Measurements from ENCODE around the gene ADSL. TPM values are rescaled to one million over a fixed set of nuclear protein-coding genes. Genes with fewer than 3 reads are reported as not detected.

The ADSL gene
- polyA plus RNA-seq, 1 of the 3 experiments (the other 2 are of a cell fraction) = 79.7 TPM

DNA sequence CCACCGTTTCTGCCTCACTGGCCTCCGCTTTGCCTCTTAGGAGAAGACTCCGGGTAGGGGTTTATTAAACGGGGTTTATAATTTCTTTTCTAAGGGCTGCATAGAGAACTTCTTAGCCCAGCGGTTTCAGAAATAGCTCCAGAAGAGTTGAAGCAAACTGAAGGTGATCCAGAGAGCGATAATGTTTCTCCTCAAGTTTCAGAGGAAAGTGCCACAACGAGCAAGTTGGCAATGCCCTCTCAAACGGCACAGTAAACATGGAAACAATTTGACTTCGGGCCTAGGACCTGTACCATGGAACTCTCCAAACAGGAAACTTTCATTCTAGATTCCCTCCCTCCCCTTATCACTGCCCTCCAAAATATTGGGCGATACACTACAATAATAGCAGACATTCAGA lies 1.0 kb downstream of the ADSL start:
- H3K9me3 ChIP-seq = no peaks in the 10 kb centered on the region
- CTCF ChIA-PET = interaction anchor here (0.7 to 3.1 kb wide), 16 partner anchors 9 to 813 kb away, joined by 3 to 19 read pairs (median 4); no protein-coding TSS in a partner anchor
- peaks cover 0 to 5% of the 10 kb centered on the region in 2 experiments; a peak in 3 of 4 replicates for H3K4me1 ChIP-seq (ENCODE audit: control insufficient read depth in 1 of 2, insufficient read depth in 2 of 2, low read depth in 1 of 2, low read length in 1 of 2)
- peak overlapping the region; percentile 81 for H3K4me2 ChIP-seq
- H3K36me3 ChIP-seq (replicated peaks in 1 of 2; ENCODE audit: control insufficient read depth in 1 of 2, insufficient read depth in 2 of 2, low read length in 1 of 2) = peaks cover 9 to 10% of the 10 kb centered on the region in 2 experiments
- no peaks in the 10 kb centered on the region for H3K27me3 ChIP-seq (ENCODE audit: insufficient read depth)
- no peak overlapping the region for H2AFZ ChIP-seq (ENCODE audit: low read depth)
- no peaks in the 10 kb centered on the region for H3F3A ChIP-seq (replicated peaks; ENCODE audit: insufficient read depth)
- H3K79me2 ChIP-seq (ENCODE audit: insufficient read depth) = peaks cover 48% of the 10 kb centered on the region
- peak overlapping the region; percentile 84; the same call in 1 of the 2 replicates for H3K9ac ChIP-seq
- WGBS (ENCODE audit: low lambda C conversion rate) = 19% methylated on average over 7 of the region's 10 CpGs
- peak overlapping the region; percentile 80 to 90; a peak in 3 of 4 replicates for H3K27ac ChIP-seq (ENCODE audit: low read depth in 2 of 2, low read length in 1 of 2)
- H4K20me1 ChIP-seq (ENCODE audit: insufficient read depth) = no peaks in the 10 kb centered on the region; the same call in 1 of the 2 replicates
- H3K9me2 ChIP-seq = no peaks in the 10 kb centered on the region
- POLR2A ChIA-PET = interaction anchor here (0.9 to 1.8 kb wide), 5 partner anchors 11 to 304 kb away, joined by 3 to 7 read pairs (median 3); partner anchors contain the start of gene TNRC6B
- no peak for TF ChIP-seq RCOR1 (IDR thresholded peaks at IDR 0.05; ENCODE audit: low read length)
- TF ChIP-seq RXRA (IDR thresholded peaks at IDR 0.05; ENCODE audit: borderline replicate concordance, low read depth) = no peak
- TF ChIP-seq, protein P1, sequence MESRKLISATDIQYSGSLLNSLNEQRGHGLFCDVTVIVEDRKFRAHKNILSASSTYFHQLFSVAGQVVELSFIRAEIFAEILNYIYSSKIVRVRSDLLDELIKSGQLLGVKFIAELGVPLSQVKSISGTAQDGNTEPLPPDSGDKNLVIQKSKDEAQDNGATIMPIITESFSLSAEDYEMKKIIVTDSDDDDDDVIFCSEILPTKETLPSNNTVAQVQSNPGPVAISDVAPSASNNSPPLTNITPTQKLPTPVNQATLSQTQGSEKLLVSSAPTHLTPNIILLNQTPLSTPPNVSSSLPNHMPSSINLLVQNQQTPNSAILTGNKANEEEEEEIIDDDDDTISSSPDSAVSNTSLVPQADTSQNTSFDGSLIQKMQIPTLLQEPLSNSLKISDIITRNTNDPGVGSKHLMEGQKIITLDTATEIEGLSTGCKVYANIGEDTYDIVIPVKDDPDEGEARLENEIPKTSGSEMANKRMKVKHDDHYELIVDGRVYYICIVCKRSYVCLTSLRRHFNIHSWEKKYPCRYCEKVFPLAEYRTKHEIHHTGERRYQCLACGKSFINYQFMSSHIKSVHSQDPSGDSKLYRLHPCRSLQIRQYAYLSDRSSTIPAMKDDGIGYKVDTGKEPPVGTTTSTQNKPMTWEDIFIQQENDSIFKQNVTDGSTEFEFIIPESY (IDR thresholded peaks at IDR 0.05; ENCODE audit: borderline replicate concordance, low read depth) = no peak
- TF ChIP-seq YY1 (IDR thresholded peaks at IDR 0.05; ENCODE audit: low read depth) = no peak
- no peak for TF ChIP-seq GABPA (IDR thresholded peaks at IDR 0.05; ENCODE audit: low read depth)
- no peak for TF ChIP-seq EP300 (IDR thresholded peaks at IDR 0.05; ENCODE audit: borderline replicate concordance in 1 of 2, low read depth in 1 of 2, low read length in 1 of 2)
- TF ChIP-seq TCF12 (IDR thresholded peaks at IDR 0.05) = no peak
- TF ChIP-seq, protein P2, sequence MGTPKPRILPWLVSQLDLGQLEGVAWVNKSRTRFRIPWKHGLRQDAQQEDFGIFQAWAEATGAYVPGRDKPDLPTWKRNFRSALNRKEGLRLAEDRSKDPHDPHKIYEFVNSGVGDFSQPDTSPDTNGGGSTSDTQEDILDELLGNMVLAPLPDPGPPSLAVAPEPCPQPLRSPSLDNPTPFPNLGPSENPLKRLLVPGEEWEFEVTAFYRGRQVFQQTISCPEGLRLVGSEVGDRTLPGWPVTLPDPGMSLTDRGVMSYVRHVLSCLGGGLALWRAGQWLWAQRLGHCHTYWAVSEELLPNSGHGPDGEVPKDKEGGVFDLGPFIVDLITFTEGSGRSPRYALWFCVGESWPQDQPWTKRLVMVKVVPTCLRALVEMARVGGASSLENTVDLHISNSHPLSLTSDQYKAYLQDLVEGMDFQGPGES (IDR thresholded peaks at IDR 0.05; ENCODE audit: low read depth, low read length) = no peak
- no peak for TF ChIP-seq EZH2phosphoT487 (IDR thresholded peaks at IDR 0.05; ENCODE audit: borderline replicate concordance, low read depth)
- no peak for TF ChIP-seq FOXM1 (IDR thresholded peaks at IDR 0.05; ENCODE audit: low read depth)
- no peak for TF ChIP-seq CHD2 (IDR thresholded peaks at IDR 0.05; ENCODE audit: low read length, partially characterized antibody)
- DNase-seq = no peak
- peak overlapping the region; percentile 67 to 71 for H3K4me3 ChIP-seq (ENCODE audit: low read depth in 2 of 2, low read length in 1 of 2)

DNA sequence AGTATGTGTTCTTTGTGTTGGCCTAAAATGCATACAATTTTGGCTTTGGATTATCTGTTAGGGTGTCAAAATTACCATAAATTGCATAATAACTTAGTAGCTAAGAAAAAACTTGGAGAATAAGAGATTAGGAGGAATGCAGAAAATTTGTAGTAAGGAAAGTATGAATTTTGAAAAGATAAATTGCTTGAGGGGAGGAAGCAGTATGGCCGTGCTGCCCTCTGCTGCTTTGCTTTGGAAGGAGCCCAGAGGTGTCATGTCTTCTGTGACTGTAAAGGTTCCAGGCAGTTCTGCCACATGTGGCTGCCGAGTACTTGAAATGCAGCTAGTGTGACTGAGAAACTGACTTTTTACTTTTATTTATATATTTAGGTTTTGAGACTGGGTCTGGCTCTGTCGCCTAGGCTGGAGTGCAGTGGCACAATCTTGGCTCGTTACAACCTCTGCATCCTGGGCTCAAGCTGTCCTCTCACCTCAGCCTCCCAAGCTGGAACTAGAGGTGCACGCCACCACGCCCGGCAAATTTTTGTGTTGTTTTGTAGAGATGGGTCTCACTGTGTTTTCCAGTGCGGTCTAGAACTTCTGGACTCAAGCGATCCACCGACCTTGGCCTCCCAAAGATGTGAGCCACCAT lies 1.8 kb downstream of the ADSL start:
- H3K79me2 ChIP-seq (ENCODE audit: insufficient read depth) = peaks cover 48% of the 10 kb centered on the region
- ChIA-PET CTCF (interaction anchor here (0.6 to 3.1 kb wide), 20 partner anchors 8 to 851 kb away, joined by 3 to 19 read pairs (median 4); no protein-coding TSS in a partner anchor), POLR2A (interaction anchor here (0.9 kb wide), 1 partner anchor 304 kb away, joined by 3 read pairs; no protein-coding TSS in a partner anchor)
- WGBS (ENCODE audit: low lambda C conversion rate) = 38% methylated on average over 8 of the region's 10 CpGs
- peaks cover 9 to 13% of the 10 kb centered on the region in 2 experiments for H3K36me3 ChIP-seq (replicated peaks in 1 of 2; ENCODE audit: control insufficient read depth in 1 of 2, insufficient read depth in 2 of 2, low read length in 1 of 2)
- no peaks in the 10 kb centered on the region for H3F3A ChIP-seq (replicated peaks; ENCODE audit: insufficient read depth)
- no peaks in the 10 kb centered on the region for H3K9me2 ChIP-seq
- peak overlapping the region; percentile 67 to 71; a peak in 3 of 4 replicates for H3K4me3 ChIP-seq (ENCODE audit: low read depth in 2 of 2, low read length in 1 of 2)
- H3K27me3 ChIP-seq (ENCODE audit: insufficient read depth) = no peaks in the 10 kb centered on the region
- no peak overlapping the region for H3K27ac ChIP-seq (ENCODE audit: low read depth in 2 of 2, low read length in 1 of 2)
- H3K9me3 ChIP-seq = no peaks in the 10 kb centered on the region
- H3K9ac ChIP-seq = peak overlapping the region; percentile 84; the same call in 1 of the 2 replicates
- H2AFZ ChIP-seq (ENCODE audit: low read depth) = no peak overlapping the region
- peak overlapping the region; percentile 81 for H3K4me2 ChIP-seq
- H3K4me1 ChIP-seq (ENCODE audit: control insufficient read depth in 1 of 2, insufficient read depth in 2 of 2, low read depth in 1 of 2, low read length in 1 of 2) = peaks cover 0 to 5% of the 10 kb centered on the region in 2 experiments; a peak in 3 of 4 replicates
- H4K20me1 ChIP-seq (ENCODE audit: insufficient read depth) = no peaks in the 10 kb centered on the region; the same call in 1 of the 2 replicates
- TF ChIP-seq MEF2A (IDR thresholded peaks at IDR 0.05; ENCODE audit: borderline replicate concordance, low read depth) = no peak
- TF ChIP-seq, protein P1 (IDR thresholded peaks at IDR 0.05; ENCODE audit: borderline replicate concordance, low read depth) = no peak
- TF ChIP-seq, protein P3, sequence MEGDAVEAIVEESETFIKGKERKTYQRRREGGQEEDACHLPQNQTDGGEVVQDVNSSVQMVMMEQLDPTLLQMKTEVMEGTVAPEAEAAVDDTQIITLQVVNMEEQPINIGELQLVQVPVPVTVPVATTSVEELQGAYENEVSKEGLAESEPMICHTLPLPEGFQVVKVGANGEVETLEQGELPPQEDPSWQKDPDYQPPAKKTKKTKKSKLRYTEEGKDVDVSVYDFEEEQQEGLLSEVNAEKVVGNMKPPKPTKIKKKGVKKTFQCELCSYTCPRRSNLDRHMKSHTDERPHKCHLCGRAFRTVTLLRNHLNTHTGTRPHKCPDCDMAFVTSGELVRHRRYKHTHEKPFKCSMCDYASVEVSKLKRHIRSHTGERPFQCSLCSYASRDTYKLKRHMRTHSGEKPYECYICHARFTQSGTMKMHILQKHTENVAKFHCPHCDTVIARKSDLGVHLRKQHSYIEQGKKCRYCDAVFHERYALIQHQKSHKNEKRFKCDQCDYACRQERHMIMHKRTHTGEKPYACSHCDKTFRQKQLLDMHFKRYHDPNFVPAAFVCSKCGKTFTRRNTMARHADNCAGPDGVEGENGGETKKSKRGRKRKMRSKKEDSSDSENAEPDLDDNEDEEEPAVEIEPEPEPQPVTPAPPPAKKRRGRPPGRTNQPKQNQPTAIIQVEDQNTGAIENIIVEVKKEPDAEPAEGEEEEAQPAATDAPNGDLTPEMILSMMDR (IDR thresholded peaks at IDR 0.05) = peak; percentile 68
- TF ChIP-seq RCOR1 (IDR thresholded peaks at IDR 0.05; ENCODE audit: low read length) = no peak
- TF ChIP-seq SIN3A (IDR thresholded peaks at IDR 0.05; ENCODE audit: borderline replicate concordance, low read depth, low read length) = 0 out of 2 replicates have a peak, but pooled peaks have one; percentile 36
- TF ChIP-seq MXI1 (IDR thresholded peaks at IDR 0.05; ENCODE audit: low read depth, low read length) = peak; percentile 44; the same call in 1 of the 2 replicates
- TF ChIP-seq RAD21 (IDR thresholded peaks at IDR 0.05; ENCODE audit: low read length) = peak; percentile 72
- peak; percentile 38; the same call in 1 of the 2 replicates for TF ChIP-seq SMC3 (IDR thresholded peaks at IDR 0.05; ENCODE audit: low read depth, low read length)
- peak; percentile 56 for DNase-seq

Data from SK-N-SH (cell line).